ENCODE results near the gene CD38.

The CD38 gene

DNA sequence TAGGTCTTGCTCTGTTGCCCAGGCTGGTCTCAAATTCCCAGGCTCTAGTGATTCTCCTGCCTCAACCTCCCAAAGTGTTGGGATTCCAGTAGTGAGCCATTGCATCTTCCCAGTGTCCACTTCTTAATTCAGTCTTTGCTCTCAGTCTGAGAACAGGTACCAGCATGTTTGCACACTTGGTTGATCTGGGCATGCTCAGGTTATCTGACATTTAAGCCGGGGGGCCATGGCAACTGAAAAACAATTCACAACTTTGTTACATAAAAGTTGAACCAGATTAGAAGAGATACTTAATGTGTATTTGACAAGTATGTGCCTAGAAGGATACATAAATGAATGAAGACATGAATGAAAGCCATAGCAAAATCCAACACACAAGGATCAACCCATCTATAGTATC, 121.4 kb downstream of the CD38 start:
- no peak for DNase-seq (ENCODE audit: low spot score)

- no peak for DNase-seq (ENCODE audit: low spot score)
These were observed 122.9 kb downstream of the CD38 start for GRCh38 chr4:15901007-15901406.

- no peak for DNase-seq (ENCODE audit: low spot score)
These were observed 123.9 kb downstream of the CD38 start for GRCh38 chr4:15901998-15902397.

DNA sequence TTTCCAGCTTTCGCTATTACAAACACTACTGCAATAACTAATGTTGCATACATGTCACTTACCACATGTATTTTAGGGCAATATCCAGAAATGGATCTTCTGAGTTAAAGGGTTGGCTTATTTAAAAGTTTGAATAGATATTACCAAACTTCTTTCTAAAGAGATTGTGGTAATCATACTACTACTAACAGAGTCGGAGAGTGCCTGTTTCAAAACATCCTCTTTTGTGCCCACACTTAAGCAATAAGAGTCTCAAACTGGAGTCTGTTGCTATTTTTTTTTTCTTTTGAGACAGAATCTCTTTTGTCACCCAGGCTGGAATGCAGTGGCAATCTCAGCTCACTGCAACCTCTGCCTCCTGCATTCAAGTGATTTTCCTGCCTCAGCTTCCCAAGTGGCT, 124.6 kb downstream of the CD38 start:
- no peak for DNase-seq (ENCODE audit: low spot score)
